Adipocyte (in vitro differentiated cells): ENCODE measurements around the gene ARL15.

ENCODE experiments used
- DNase-seq: peaks from one replicate; pipeline ENCODE4 v3.0.0-alpha.2; 2015; ENCODE audit warnings: low read depth
- H3K27me3 ChIP-seq: replicated peaks from 2 replicates; pipeline ENCODE4 v1.7.0; 2013; ENCODE audit warnings: mild to moderate bottlenecking, low read length, moderate library complexity; ENCODE audit not compliant: control insufficient read depth, insufficient read depth
- H3K36me3 ChIP-seq: 2 replicates; pipeline ENCODE4 v1.7.0; 2013; ENCODE audit warnings: low read length, mild to moderate bottlenecking, moderate library complexity; ENCODE audit not compliant: control insufficient read depth, insufficient read depth, severe bottlenecking
- H3K4me1 ChIP-seq: 2 replicates; pipeline ENCODE4 v1.7.0; 2013; ENCODE audit warnings: mild to moderate bottlenecking, low read length, moderate library complexity; ENCODE audit not compliant: control insufficient read depth, insufficient read depth
- H3K4me3 ChIP-seq: 2 replicates; pipeline ENCODE4 v1.7.0; 2013; ENCODE audit warnings: mild to moderate bottlenecking, low read length, moderate library complexity
- H3K9ac ChIP-seq: 2 replicates; pipeline ENCODE4 v1.7.0; 2013; ENCODE audit warnings: mild to moderate bottlenecking, low read length, moderate library complexity
- H3K9me3 ChIP-seq: 2 replicates; pipeline ENCODE4 v1.7.0; 2013; ENCODE audit warnings: mild to moderate bottlenecking, low read length, moderate library complexity; ENCODE audit not compliant: control insufficient read depth

ARL15 gene

GRCh38 chr5:54313311-54314270, 3.2 kb upstream of the ARL15 start:
- no peak for DNase-seq

GRCh38 chr5:54312499-54312898, 2.1 kb upstream of the ARL15 start:
- Histone ChIP-seq H3K36me3 (no peaks in the 10 kb centered on the region), H3K4me3 (no peak overlapping the region), H3K27me3 (no peaks in the 10 kb centered on the region), H3K4me1 (peaks cover 18% of the 10 kb centered on the region), H3K9me3 (no peaks in the 10 kb centered on the region), H3K9ac (no peak overlapping the region)
- DNase-seq = no peak

More at GRCh38 chr5:54313311-54314270, 3.2 kb upstream of the ARL15 start:
- Histone ChIP-seq H3K36me3 (no peaks in the 10 kb centered on the region), H3K9ac (no peak overlapping the region), H3K4me3 (no peak overlapping the region), H3K27me3 (no peaks in the 10 kb centered on the region), H3K9me3 (no peaks in the 10 kb centered on the region), H3K4me1 (peaks cover 23% of the 10 kb centered on the region)

- Histone ChIP-seq H3K9me3 (no peaks in the 10 kb centered on the region), H3K27me3 (no peaks in the 10 kb centered on the region), H3K4me3 (peak overlapping the region; percentile 99), H3K9ac (peak overlapping the region; percentile 98), H3K4me1 (peaks cover 18% of the 10 kb centered on the region), H3K36me3 (no peaks in the 10 kb centered on the region)
- DNase-seq = peak; percentile 68
Measured at GRCh38 chr5:54311176-54311677, 854 bp upstream of the ARL15 start.

- H3K9ac ChIP-seq = peak overlapping the region; percentile 98
- no peaks in the 10 kb centered on the region for H3K27me3 ChIP-seq
- DNase-seq = peak; percentile 57
- H3K36me3 ChIP-seq = no peaks in the 10 kb centered on the region
- no peaks in the 10 kb centered on the region for H3K9me3 ChIP-seq
- H3K4me3 ChIP-seq = peak overlapping the region; percentile 99
- H3K4me1 ChIP-seq = peaks cover 18% of the 10 kb centered on the region
Measured at GRCh38 chr5:54309691-54310432, 511 bp downstream of the ARL15 start.

- DNase-seq = peak; percentile 41
Measured at GRCh38 chr5:54309276-54309675, 1.1 kb downstream of the ARL15 start.

GRCh38 chr5:54307583-54307982, 2.8 kb downstream of the ARL15 start:
- Histone ChIP-seq H3K4me3 (no peak overlapping the region), H3K9me3 (no peaks in the 10 kb centered on the region), H3K4me1 (peaks cover 18% of the 10 kb centered on the region), H3K27me3 (no peaks in the 10 kb centered on the region), H3K36me3 (no peaks in the 10 kb centered on the region), H3K9ac (no peak overlapping the region)
- DNase-seq = no peak

More at GRCh38 chr5:54309276-54309675, 1.1 kb downstream of the ARL15 start:
- peaks cover 18% of the 10 kb centered on the region for H3K4me1 ChIP-seq
- no peaks in the 10 kb centered on the region for H3K9me3 ChIP-seq
- no peaks in the 10 kb centered on the region for H3K27me3 ChIP-seq
- H3K9ac ChIP-seq = peak overlapping the region; percentile 98
- H3K36me3 ChIP-seq = no peaks in the 10 kb centered on the region
- H3K4me3 ChIP-seq = peak overlapping the region; percentile 99

GRCh38 chr5:54306893-54307292, 3.5 kb downstream of the ARL15 start:
- Histone ChIP-seq H3K36me3 (no peaks in the 10 kb centered on the region), H3K4me1 (peaks cover 24% of the 10 kb centered on the region), H3K4me3 (no peak overlapping the region), H3K9ac (no peak overlapping the region), H3K9me3 (no peaks in the 10 kb centered on the region), H3K27me3 (no peaks in the 10 kb centered on the region)
- no peak for DNase-seq

- H3K4me1 ChIP-seq = peaks cover 26% of the 10 kb centered on the region
Measured at GRCh38 chr5:54305737-54306136, 4.6 kb downstream of the ARL15 start.

GRCh38 chr5:54304040-54304439, 6.3 kb downstream of the ARL15 start:
- Histone ChIP-seq H3K9me3 (no peaks in the 10 kb centered on the region), H3K36me3 (no peaks in the 10 kb centered on the region), H3K4me1 (peaks cover 21% of the 10 kb centered on the region), H3K9ac (no peak overlapping the region), H3K4me3 (no peak overlapping the region), H3K27me3 (no peaks in the 10 kb centered on the region)
- DNase-seq = no peak

More at GRCh38 chr5:54305737-54306136, 4.6 kb downstream of the ARL15 start:
- DNase-seq = no peak
- Histone ChIP-seq H3K9me3 (no peaks in the 10 kb centered on the region), H3K4me3 (no peak overlapping the region), H3K27me3 (no peaks in the 10 kb centered on the region), H3K36me3 (no peaks in the 10 kb centered on the region), H3K9ac (no peak overlapping the region)

GRCh38 chr5:54302267-54302687, 8.1 kb downstream of the ARL15 start:
- no peaks in the 10 kb centered on the region for H3K9me3 ChIP-seq
- H3K9ac ChIP-seq = no peak overlapping the region
- peak; percentile 44 for DNase-seq
- no peaks in the 10 kb centered on the region for H3K27me3 ChIP-seq
- peaks cover 16% of the 10 kb centered on the region for H3K4me1 ChIP-seq
- no peak overlapping the region for H3K4me3 ChIP-seq
- H3K36me3 ChIP-seq = no peaks in the 10 kb centered on the region

- no peak for DNase-seq
- no peak overlapping the region for H3K9ac ChIP-seq
- H3K4me1 ChIP-seq = peaks cover 18% of the 10 kb centered on the region
- H3K36me3 ChIP-seq = no peaks in the 10 kb centered on the region
- H3K4me3 ChIP-seq = no peak overlapping the region
- H3K9me3 ChIP-seq = no peaks in the 10 kb centered on the region
- no peaks in the 10 kb centered on the region for H3K27me3 ChIP-seq
Measured at GRCh38 chr5:54301849-54302248, 8.5 kb downstream of the ARL15 start.
